ENCODE data around the gene SLC35A1.
"Not testable (repeated sequence)": the region's sequence is repeated elsewhere in the genome, so short reads cannot be mapped to it uniquely, and the experiment has no call there.

The SLC35A1 gene

GRCh38 chr6:87472525-87473418, at the start of gene SLC35A1:
TSS of gene SLC35A1 (plus strand) at chr6:87472974. CDS start at chr6:87473004, 30 bp downstream.
- DNase-seq: peak; percentile 86

- DNase-seq: no peak
Observed at GRCh38 chr6:87426789-87427188, 46.0 kb upstream of the SLC35A1 start.

GRCh38 chr6:87430499-87430898, 42.3 kb upstream of the SLC35A1 start:
- DNase-seq: no peak

GRCh38 chr6:87431263-87431662, 41.5 kb upstream of the SLC35A1 start:
- DNase-seq: no peak

GRCh38 chr6:87436435-87436834, 36.3 kb upstream of the SLC35A1 start:
- no peak for DNase-seq

GRCh38 chr6:87441711-87442110, 31.1 kb upstream of the SLC35A1 start:
- DNase-seq: no peak

- no peak for DNase-seq
Observed at GRCh38 chr6:87444362-87444761, 28.4 kb upstream of the SLC35A1 start.

- DNase-seq: no peak
Observed at GRCh38 chr6:87465051-87465450, 7.7 kb upstream of the SLC35A1 start.

- DNase-seq: peak; percentile 70
Observed at GRCh38 chr6:87473419-87473903, 687 bp downstream of the SLC35A1 start.

GRCh38 chr6:87481931-87482330, 9.2 kb downstream of the SLC35A1 start:
- DNase-seq: no peak

GRCh38 chr6:87482366-87482765, 9.6 kb downstream of the SLC35A1 start:
- DNase-seq: no peak

GRCh38 chr6:87483929-87484328, 11.2 kb downstream of the SLC35A1 start:
- no peak for DNase-seq

- no peak for DNase-seq
Observed at GRCh38 chr6:87484491-87484890, 11.7 kb downstream of the SLC35A1 start.

- DNase-seq: no peak
Observed at GRCh38 chr6:87487555-87487954, 14.8 kb downstream of the SLC35A1 start.

GRCh38 chr6:87489326-87489725, 16.6 kb downstream of the SLC35A1 start:
- DNase-seq: not testable (repeated sequence)

- DNase-seq: no peak
Observed at GRCh38 chr6:87494761-87495422, 22.1 kb downstream of the SLC35A1 start.

- DNase-seq: no peak
Observed at GRCh38 chr6:87498048-87498447, 25.3 kb downstream of the SLC35A1 start.

- DNase-seq: peak; percentile 17
Observed at GRCh38 chr6:87501809-87502572, 29.2 kb downstream of the SLC35A1 start.

- no peak for DNase-seq
Observed at GRCh38 chr6:87504441-87504840, 31.7 kb downstream of the SLC35A1 start.

- DNase-seq: no peak
Observed at GRCh38 chr6:87514831-87515230, 42.1 kb downstream of the SLC35A1 start.

GRCh38 chr6:87518453-87518852, 45.7 kb downstream of the SLC35A1 start:
- no peak for DNase-seq

GRCh38 chr6:87522686-87523085, 49.9 kb downstream of the SLC35A1 start:
- DNase-seq: no peak

GRCh38 chr6:87529221-87529620, 56.4 kb downstream of the SLC35A1 start:
- DNase-seq: no peak
